GM10847 (cell line): Measurements from ENCODE around the gene RHOB.

ENCODE experiments used
- POLR2A ChIP-seq: IDR thresholded peaks from 2 replicates; pipeline ENCODE4 v1.6.1; 2011; ENCODE audit not compliant: insufficient read length; ENCODE audit errors: extremely low read depth

The RHOB gene

GRCh38 chr2:20471902-20472559, 25.2 kb downstream of the RHOB start:
- no peak for TF ChIP-seq POLR2A

- TF ChIP-seq POLR2A: no peak
Observed at GRCh38 chr2:20472569-20472968, 25.7 kb downstream of the RHOB start.

GRCh38 chr2:20473128-20473527, 26.3 kb downstream of the RHOB start:
- no peak for TF ChIP-seq POLR2A

GRCh38 chr2:20474757-20475566, 28.1 kb downstream of the RHOB start:
- no peak for TF ChIP-seq POLR2A

- no peak for TF ChIP-seq POLR2A
Observed at GRCh38 chr2:20475567-20475952, 28.7 kb downstream of the RHOB start.

GRCh38 chr2:20476481-20476880, 29.6 kb downstream of the RHOB start:
- TF ChIP-seq POLR2A: no peak

- no peak for TF ChIP-seq POLR2A
Observed at GRCh38 chr2:20476950-20477349, 30.1 kb downstream of the RHOB start.

- no peak for TF ChIP-seq POLR2A
Observed at GRCh38 chr2:20478961-20479360, 32.1 kb downstream of the RHOB start.

- no peak for TF ChIP-seq POLR2A
Observed at GRCh38 chr2:20479835-20480234, 33.0 kb downstream of the RHOB start.

GRCh38 chr2:20480913-20481312, 34.0 kb downstream of the RHOB start:
- no peak for TF ChIP-seq POLR2A

- TF ChIP-seq POLR2A: no peak
Observed at GRCh38 chr2:20481798-20482405, 35.0 kb downstream of the RHOB start.

GRCh38 chr2:20482725-20483124, 35.9 kb downstream of the RHOB start:
- TF ChIP-seq POLR2A: no peak

GRCh38 chr2:20483194-20483895, 36.5 kb downstream of the RHOB start:
- no peak for TF ChIP-seq POLR2A

GRCh38 chr2:20484034-20484617, 37.3 kb downstream of the RHOB start:
- no peak for TF ChIP-seq POLR2A

GRCh38 chr2:20484810-20485611, 38.1 kb downstream of the RHOB start:
- TF ChIP-seq POLR2A: no peak
